Subcutaneous abdominal adipose tissue (tissue), 5 donors: Measurements from ENCODE around the gene AADACL3.
"Not testable (repeated sequence)": the region's sequence is repeated elsewhere in the genome, so short reads cannot be mapped to it uniquely, and the experiment has no call there.

Experiments
- H3K27ac ChIP-seq: one replicate; pipeline ENCODE4 v1.7.0; 2013; ENCODE audit warnings: low read depth, mild to moderate bottlenecking, inconsistent platforms, low read length, moderate library complexity
- H3K27me3 ChIP-seq, 5 donors: one replicate each; pipeline ENCODE4 v1.7.0; 2013; ENCODE audit warnings: low read length in 5 of 5, inconsistent platforms in 1 of 5; ENCODE audit not compliant: control insufficient read depth in 5 of 5, insufficient read depth in 4 of 5
- H3K36me3 ChIP-seq, 5 donors: one replicate each; pipeline ENCODE4 v1.7.0; 2013; ENCODE audit warnings: low read length in 5 of 5; ENCODE audit not compliant: control insufficient read depth in 5 of 5, insufficient read depth in 5 of 5
- H3K4me1 ChIP-seq, 5 donors: one replicate each; pipeline ENCODE4 v1.7.0; 2013; ENCODE audit warnings: low read length in 5 of 5, mild to moderate bottlenecking in 3 of 5, moderate library complexity in 1 of 5; ENCODE audit not compliant: control insufficient read depth in 5 of 5, insufficient read depth in 5 of 5
- H3K4me3 ChIP-seq, 5 donors: one replicate each; pipeline ENCODE4 v1.7.0; 2013; ENCODE audit warnings: low read length in 5 of 5, low read depth in 1 of 5
- H3K9ac ChIP-seq, 5 donors: one replicate each; pipeline ENCODE4 v1.7.0; 2013; ENCODE audit warnings: low read length in 5 of 5, mild to moderate bottlenecking in 4 of 5, moderate library complexity in 3 of 5
- H3K9me3 ChIP-seq, 5 donors: one replicate each; pipeline ENCODE4 v1.7.0; 2013; ENCODE audit warnings: low read length in 5 of 5; ENCODE audit not compliant: control insufficient read depth in 5 of 5
- donor health status: healthy.
- donor health status: healthy.
- donor health status: healthy.
- donor health status: healthy.
- donor health status: healthy.

Gene AADACL3, protein sequence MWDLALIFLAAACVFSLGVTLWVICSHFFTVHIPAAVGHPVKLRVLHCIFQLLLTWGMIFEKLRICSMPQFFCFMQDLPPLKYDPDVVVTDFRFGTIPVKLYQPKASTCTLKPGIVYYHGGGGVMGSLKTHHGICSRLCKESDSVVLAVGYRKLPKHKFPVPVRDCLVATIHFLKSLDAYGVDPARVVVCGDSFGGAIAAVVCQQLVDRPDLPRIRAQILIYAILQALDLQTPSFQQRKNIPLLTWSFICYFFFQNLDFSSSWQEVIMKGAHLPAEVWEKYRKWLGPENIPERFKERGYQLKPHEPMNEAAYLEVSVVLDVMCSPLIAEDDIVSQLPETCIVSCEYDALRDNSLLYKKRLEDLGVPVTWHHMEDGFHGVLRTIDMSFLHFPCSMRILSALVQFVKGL

GRCh38 chr1:12715896-12716437 is at the start of gene AADACL3:
Gene AADACL3, plus strand, starts transcription at chr1:12716110. Its CDS starts 67 bp downstream, at chr1:12716177.
- no peak within 1 kb of the TSS for H3K4me3 ChIP-seq
- no peaks in the 10 kb centered on the region for H3K36me3 ChIP-seq
- peak within 1 kb of the TSS; percentile 30 for H3K27ac ChIP-seq
- H3K9ac ChIP-seq, result peak within 1 kb of the TSS in 1 of 5 donors; percentile 20
- H3K9me3 ChIP-seq, result no peaks in the 10 kb centered on the region
- no peaks in the 10 kb centered on the region for H3K27me3 ChIP-seq
- H3K4me1 ChIP-seq, result peaks cover 2 to 44% (median 37%) of the 10 kb centered on the region in 5 donors

- no peaks in the 10 kb centered on the region for H3K4me1 ChIP-seq
These were observed 49.7 kb upstream of the AADACL3 start for GRCh38 chr1:12666141-12666735.

DNA sequence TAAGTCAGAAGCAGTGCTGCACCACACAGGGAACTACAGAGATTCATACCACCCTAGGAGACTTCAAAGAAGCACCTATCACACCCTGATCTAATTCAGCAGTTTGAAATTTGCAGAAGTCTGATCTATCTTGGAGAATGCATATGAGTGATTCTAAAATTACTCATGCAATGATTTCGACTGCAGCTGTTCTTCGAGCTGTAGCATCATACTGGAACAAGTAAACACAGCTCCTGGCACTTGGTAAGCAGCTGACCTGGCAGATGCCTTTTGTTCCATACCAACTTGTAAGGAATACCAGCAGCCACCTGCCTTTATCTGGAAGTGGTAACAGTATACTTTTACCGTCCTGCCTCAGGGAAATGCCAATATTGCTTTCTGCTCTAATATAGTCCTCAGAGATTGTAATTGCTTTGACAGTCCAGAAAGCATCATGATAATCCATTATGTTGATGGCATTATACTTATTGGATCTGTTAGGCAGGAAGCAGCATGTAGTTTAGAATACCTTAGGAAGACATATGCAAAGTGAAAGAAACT is 46.3 kb upstream of the AADACL3 start:
- no peak overlapping the region for H3K4me3 ChIP-seq
- no peaks in the 10 kb centered on the region for H3K36me3 ChIP-seq
- no peaks in the 10 kb centered on the region for H3K4me1 ChIP-seq
- H3K9ac ChIP-seq, result no peak overlapping the region
- H3K9me3 ChIP-seq, result peaks cover 0 to 13% (median 10%) of the 10 kb centered on the region in 5 donors
- H3K27ac ChIP-seq, result no peak overlapping the region
- no peaks in the 10 kb centered on the region for H3K27me3 ChIP-seq

More at GRCh38 chr1:12666141-12666735, 49.7 kb upstream of the AADACL3 start:
- H3K27ac ChIP-seq, result no peak overlapping the region
- peaks cover 5 to 21% (median 16%) of the 10 kb centered on the region in 5 donors for H3K9me3 ChIP-seq
- H3K27me3 ChIP-seq, result no peaks in the 10 kb centered on the region
- no peak overlapping the region for H3K9ac ChIP-seq
- no peak overlapping the region for H3K4me3 ChIP-seq
- no peaks in the 10 kb centered on the region for H3K36me3 ChIP-seq

GRCh38 chr1:12674358-12674757 is 41.6 kb upstream of the AADACL3 start:
- Histone ChIP-seq H3K27me3 (peaks cover 0 to 3% (median 0%) of the 10 kb centered on the region in 5 donors), H3K36me3 (no peaks in the 10 kb centered on the region), H3K4me1 (peaks cover 0 to 6% (median 4%) of the 10 kb centered on the region in 5 donors), H3K9me3 (no peaks in the 10 kb centered on the region), H3K27ac (no peak overlapping the region), H3K9ac (no peak overlapping the region), H3K4me3 (no peak overlapping the region)

DNA sequence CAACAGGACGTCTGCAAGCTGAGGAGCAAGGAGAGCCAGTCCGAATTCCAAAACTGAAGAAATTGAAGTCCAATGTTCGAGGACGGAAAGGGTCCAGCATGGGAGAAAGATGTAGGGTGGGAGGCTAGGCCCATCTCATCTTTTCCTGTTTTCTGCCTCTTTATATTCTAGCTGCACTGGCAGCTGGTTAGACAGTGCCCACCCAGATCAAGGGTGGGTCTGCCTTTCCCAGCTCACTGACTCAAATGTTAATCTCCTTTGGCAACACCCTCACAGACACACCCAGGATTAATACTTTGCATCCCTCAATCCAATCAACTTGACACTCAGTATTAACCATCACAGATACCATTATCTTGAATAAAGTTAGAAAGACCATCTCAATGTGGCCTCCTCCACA is 39.8 kb upstream of the AADACL3 start:
- not testable (repeated sequence) for H3K9me3 ChIP-seq, H3K9ac ChIP-seq, H3K4me1 ChIP-seq, H3K36me3 ChIP-seq, H3K27me3 ChIP-seq, H3K27ac ChIP-seq, H3K4me3 ChIP-seq

DNA sequence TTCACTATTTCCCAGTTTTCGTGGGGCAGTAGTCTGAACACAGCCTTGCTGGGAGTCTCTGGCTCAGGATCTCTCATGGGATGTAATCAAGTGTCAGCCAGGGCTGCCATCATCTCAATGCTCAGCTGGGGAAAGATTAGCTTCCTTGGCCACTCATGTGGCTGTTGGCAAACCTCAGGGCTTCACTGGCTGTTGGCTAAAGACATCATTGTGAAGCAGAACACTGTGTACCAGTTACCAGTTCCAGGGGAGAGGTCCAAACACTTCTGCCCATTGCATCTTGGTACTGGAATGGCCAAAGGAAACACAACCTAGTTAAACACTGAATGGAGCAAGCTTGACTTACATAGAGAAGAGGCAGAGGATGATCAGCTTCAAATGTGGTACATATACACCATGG is 38.3 kb upstream of the AADACL3 start:
- Histone ChIP-seq H3K36me3 (no peaks in the 10 kb centered on the region), H3K27me3 (peaks cover 0 to 3% (median 0%) of the 10 kb centered on the region in 5 donors), H3K9me3 (peaks cover 0 to 2% (median 0%) of the 10 kb centered on the region in 5 donors), H3K4me1 (peaks cover 0 to 6% (median 4%) of the 10 kb centered on the region in 5 donors), H3K9ac (no peak overlapping the region), H3K4me3 (no peak overlapping the region), H3K27ac (no peak overlapping the region)

- H3K36me3 ChIP-seq, result no peaks in the 10 kb centered on the region
- no peak overlapping the region for H3K27ac ChIP-seq
- peaks cover 0 to 3% (median 0%) of the 10 kb centered on the region in 5 donors for H3K27me3 ChIP-seq
- no peak overlapping the region for H3K9ac ChIP-seq
- H3K4me3 ChIP-seq, result no peak overlapping the region
- H3K4me1 ChIP-seq, result peaks cover 0 to 6% (median 4%) of the 10 kb centered on the region in 5 donors
- peaks cover 0 to 2% (median 0%) of the 10 kb centered on the region in 5 donors for H3K9me3 ChIP-seq
These were observed 37.6 kb upstream of the AADACL3 start for GRCh38 chr1:12678350-12678749.

DNA sequence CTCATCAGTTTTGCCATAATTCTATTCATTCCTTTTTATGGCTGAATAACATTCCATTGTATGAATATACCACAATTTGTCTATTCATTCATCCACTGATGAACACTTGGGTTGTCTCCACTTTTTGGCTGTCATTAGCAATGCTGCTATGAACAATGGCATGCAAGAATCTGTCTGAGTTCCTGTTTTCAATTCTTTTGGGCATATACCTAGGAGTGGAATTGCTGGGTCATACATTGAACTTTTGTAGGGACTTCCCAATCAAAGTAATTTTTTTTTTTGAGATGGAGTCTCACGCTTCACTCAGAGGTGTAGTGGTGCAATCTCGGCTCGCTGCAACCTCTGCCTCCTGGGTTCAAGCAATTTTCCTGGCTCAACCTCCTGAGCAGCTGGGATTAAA is 37.1 kb upstream of the AADACL3 start:
- H3K36me3 ChIP-seq, result no peaks in the 10 kb centered on the region
- H3K9me3 ChIP-seq, result peaks cover 0 to 2% (median 0%) of the 10 kb centered on the region in 5 donors
- H3K4me3 ChIP-seq, result no peak overlapping the region
- H3K4me1 ChIP-seq, result peaks cover 0 to 6% (median 4%) of the 10 kb centered on the region in 5 donors
- no peak overlapping the region for H3K9ac ChIP-seq
- peaks cover 0 to 3% (median 0%) of the 10 kb centered on the region in 5 donors for H3K27me3 ChIP-seq
- H3K27ac ChIP-seq, result no peak overlapping the region

DNA sequence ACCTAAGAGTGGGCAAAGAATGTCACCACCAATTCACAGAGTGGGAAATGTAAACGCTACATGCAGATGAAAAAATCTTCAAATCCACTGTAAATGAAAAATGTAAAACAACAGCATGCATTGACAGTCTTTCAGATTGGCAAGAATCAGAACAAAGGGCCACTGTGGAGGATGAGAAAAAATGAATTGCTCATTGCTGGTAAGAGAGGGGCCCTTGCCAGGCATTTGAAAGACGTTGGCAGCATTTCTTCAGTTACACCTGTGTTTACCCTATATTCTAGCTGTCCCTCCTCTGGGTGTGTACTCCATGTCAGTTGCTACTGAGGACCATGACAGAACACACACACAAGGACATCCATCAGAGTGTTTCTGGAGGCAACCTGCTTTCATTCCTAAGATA is 25.8 kb upstream of the AADACL3 start:
- no peak overlapping the region for H3K9ac ChIP-seq
- no peaks in the 10 kb centered on the region for H3K9me3 ChIP-seq
- no peaks in the 10 kb centered on the region for H3K27me3 ChIP-seq
- peaks cover 0 to 12% (median 6%) of the 10 kb centered on the region in 5 donors for H3K4me1 ChIP-seq
- no peak overlapping the region for H3K27ac ChIP-seq
- no peak overlapping the region for H3K4me3 ChIP-seq
- H3K36me3 ChIP-seq, result no peaks in the 10 kb centered on the region
